HG03565 (cell line): ENCODE measurements around the gene MAP6.

ENCODE experiments used
- ATAC-seq: cut with Tn5 transposase; IDR thresholded peaks from one replicate; pipeline ENCODE4 v1.9.1; 2021; ENCODE audit warnings: mild to moderate bottlenecking, moderate library complexity; ENCODE audit not compliant: unreplicated experiment

Gene MAP6

DNA sequence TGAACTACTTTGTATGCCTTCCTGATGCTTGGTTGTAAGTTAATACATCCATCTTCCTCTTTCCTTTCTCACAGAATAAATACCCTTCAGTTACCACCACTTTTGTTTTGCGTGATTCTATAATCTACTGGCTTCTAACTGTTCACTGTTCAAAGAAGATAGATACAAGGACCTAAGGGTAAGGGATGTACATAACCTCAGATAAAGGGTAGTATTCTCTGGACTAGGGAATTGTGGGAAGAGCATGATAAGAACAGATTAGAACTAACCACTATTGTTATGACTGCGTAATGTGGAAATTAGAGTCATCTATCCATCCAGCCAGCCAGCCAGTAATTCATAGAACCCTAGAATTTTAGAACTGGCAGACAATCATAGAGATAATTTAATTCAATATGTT lies 36.4 kb downstream of the MAP6 start:
- ATAC-seq: no peak

GRCh38 chr11:75631086-75631730 lies 37.6 kb downstream of the MAP6 start:
- no peak for ATAC-seq

GRCh38 chr11:75627906-75628668 lies 40.8 kb downstream of the MAP6 start:
- no peak for ATAC-seq

DNA sequence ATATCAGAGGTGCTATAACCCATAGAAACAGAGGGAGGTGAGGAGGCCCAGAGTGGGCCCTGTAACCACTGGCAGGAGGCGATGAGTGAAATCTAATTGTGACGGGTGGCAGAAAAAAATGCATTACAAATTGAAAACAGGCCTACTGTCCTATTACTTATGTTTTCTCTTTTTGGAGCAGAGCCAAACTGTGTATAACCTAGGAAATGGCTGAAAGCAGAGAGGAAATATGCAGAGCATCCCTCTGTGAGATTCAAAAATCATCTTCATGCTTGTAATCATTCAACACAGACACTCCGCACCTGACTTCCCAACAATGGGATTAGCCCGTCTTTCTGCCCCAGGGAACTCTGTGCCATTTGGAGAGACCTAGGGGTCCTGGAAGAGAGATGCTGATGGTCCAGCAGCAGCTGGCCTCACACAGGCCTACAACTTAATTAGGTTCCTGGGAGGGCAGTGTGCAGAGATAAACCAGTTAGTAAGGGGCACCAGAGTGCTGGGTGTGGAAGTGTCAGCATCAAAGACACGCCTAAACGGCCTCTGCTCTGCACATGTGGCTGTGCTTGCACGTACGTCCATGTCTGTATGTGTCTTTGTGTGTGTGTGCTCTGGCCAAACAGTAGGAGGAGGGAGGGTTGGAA lies 41.8 kb downstream of the MAP6 start:
- no peak for ATAC-seq

DNA sequence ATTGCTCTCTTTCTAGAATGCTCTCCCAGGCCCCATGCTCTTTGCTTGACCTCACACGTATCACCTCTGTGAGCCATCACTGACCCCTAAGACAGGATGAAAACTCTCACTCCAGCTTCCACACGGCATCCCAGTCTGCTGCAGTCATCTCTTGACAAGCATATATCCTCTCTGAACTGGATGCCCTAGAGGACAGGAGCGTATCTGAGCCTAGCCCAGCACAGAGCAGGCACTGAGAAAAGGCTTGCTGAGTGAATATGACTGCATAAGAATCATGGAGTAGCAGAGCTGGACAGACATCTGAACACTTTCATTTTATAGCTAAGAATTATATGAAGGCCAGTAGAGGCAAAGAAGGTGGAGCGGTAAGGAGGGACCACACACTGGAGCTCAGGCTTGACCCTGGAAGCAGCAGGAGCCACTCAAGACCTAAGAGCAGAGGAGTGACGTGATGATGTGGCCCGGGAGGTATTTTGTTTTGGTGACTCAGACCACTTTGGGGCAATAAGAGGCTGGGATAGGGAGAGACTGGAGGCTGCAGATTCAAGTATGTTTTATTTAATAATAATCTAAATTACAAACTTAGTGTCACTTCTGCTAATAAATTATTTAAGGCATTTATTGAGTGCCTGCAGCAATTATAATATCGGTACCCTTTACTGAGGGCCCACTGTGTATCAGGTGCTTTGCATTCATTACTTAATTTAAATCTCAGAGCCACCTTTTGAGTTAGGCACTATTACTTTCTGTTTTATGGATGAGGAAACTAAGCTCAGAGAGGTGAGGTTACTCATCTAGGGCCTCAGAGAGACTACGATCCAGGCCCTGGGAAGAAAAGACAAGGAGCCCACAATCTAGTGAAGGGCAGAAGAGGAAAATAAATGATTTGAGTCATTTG lies 42.6 kb downstream of the MAP6 start:
- ATAC-seq: no peak

DNA sequence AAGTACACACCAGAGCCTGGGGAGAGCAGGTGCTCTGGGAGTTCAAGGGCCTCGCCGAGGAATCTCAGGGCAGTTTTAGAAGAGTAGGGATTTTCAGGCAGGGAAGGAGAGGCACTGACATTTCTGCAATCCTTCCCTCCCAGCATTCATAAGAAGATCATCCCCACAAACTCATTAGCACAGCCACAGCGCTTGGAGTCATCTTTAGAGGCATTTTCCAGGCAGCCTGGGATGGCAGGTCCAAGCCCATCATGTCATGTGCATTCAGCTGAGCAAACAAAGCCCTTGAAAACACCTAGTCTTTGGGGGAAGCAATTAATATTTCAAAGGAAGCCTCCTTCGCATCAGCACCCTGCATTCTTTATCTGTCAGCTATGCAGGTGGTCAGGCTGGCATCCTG lies 43.8 kb downstream of the MAP6 start:
- ATAC-seq: no peak

DNA sequence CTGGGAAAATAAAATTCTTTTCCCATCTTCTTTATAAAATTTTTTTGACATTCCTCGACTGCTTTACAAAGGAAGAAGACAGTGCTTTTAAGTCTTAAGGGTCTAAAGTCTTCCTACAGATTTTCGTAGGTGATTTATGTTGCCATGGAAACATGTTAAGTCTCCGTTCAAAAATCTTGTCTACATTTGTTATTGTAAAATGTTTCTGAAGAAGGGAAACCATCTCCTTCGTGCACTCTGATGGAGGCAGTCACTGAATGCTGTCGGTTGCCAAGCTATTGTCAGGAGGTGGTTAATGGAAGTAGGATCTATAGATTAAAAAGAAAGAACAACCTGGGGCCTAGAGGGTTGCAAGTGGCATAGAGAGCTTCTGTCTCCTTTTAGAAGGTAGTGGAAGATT lies 52.6 kb downstream of the MAP6 start:
- no peak for ATAC-seq

DNA sequence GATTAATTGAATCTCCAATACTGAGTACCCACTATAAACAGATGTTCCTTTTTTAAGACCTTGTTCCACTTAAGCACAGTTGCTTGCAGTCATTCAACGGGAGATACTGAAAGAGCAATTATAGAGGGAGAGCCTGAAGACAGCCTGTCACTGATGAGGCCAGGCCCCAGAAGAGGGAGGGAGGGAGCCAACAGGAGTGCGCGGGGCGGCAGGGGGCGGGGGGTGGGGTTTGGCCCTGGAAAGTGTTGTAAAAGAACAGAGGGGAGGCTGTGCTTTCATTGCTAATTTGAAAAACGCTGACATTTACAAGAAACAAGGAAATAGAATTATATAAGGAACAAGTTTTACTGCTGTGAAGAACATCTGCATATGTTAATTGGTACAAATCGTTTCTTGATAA lies 53.1 kb downstream of the MAP6 start:
- ATAC-seq: no peak

DNA sequence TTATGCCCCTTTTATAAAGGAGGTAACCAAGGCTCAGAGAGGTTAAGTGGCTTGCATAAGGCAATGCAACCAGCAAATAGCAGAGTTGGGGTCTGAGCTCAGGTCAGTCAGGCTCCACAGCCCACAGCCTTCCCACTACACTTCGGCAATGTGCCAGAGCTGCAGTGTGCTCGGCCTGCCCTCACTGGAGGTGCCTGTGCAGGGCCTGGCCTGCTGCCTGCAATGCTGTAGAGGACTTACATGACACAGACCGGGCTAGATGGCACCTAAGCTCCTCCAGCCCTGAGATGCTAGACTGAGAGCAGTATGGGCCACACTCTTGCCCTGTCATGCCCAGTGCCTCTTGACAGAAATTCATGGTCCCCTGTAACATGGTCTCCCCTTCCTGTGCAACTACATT lies 57.0 kb downstream of the MAP6 start:
- no peak for ATAC-seq

GRCh38 chr11:75606099-75606498 lies 62.7 kb downstream of the MAP6 start:
- ATAC-seq: no peak

GRCh38 chr11:75603791-75604736 lies 64.8 kb downstream of the MAP6 start:
- no peak for ATAC-seq

DNA sequence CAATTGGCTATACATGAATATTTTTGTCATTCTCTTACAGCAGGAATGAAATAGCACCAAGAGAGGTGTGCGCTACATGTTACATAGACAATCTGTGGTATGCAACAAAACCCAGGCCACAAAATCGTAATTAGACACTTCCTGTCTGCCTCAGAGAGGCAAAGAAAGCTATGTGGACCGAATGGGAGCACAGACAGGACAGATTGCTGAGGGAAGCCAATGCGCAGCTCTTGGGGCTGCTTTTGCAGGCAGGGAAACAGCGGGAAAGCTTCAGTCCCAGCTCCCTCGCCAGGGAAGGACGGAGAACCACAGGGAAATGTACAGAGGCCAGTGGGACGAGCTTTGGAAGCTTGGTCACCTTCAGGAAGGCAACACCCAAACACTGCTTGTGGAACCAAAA lies 65.9 kb downstream of the MAP6 start:
- ATAC-seq: no peak

- ATAC-seq: no peak
Observed at GRCh38 chr11:75601494-75601893, 67.3 kb downstream of the MAP6 start.

GRCh38 chr11:75600356-75600755 lies 68.5 kb downstream of the MAP6 start:
- ATAC-seq: no peak

DNA sequence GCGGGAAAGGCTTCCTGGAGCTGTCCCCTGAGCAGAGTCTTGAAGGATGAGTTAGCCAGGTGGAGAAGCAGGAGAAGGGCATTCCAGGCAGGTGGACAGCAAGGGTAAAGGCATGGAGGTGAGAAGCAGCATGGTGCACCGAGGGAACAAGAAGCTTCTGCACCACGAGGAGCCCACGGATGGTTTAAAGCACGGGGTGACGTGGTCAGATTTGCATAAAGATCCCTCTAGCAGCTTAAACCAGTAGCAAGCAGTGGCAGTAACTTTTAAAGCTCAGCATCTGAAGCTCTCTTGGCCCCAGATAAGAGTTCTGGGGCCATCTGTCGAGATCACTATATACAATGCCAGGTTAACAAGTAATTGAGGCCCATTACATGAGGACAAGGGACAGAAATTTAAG lies 69.9 kb downstream of the MAP6 start:
- ATAC-seq: no peak

DNA sequence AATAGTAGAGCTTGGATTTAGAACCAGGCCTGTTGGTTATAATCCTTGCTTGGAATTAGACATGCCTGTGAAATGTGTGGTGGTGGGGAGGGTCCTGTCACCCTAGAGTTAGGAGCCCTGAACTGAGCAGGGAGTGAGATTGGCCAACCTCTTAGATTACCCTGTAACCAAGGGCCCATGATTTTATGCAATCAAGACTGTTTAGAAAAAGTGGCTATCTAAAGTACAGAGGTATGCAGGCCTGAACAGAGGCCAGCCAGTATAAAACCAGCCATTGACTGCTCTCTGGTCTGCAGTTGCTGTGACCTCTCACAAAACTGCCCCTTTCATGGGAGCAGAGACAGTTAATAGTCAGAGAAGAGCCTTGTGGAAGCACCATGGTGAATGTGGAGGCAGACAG lies 70.6 kb downstream of the MAP6 start:
- ATAC-seq: no peak

DNA sequence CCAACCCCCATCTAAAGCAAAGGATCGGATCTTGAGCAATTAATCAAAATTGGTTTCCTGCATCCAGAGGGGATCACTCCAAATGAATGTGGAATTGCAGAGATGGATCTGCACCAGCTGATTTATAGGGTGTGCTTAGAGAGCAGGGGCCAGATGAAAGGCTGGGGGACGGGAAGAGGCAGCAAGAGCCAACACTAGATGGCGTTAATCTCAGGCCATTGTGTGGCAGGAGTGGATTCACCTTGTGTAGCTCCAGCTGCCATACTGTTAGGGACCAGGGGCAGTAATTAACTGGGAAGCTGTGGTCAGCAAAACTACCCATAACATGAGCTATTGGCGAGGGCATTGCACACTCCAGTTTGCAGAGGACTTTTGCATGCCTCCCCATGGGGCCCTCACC lies 71.2 kb downstream of the MAP6 start:
- no peak for ATAC-seq

DNA sequence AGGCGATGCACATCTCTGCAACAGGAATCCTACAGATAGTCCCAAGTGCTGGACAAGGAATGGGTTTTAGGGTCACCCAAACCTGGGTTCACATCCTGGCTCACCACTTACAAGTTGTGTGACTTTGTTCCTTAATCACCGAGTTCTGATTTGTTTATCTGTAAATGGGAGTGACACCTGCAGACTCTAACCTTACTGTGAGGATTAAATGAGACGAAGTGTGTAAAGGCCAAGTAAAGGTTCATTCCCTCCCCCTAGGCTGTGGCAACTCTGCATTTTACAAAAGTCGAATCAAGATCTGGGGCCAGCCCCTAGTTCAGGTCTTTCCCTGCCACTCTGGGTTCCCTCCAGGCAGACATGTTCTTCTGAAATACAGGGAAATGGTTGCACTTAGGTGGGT lies 71.9 kb downstream of the MAP6 start:
- ATAC-seq: no peak

- no peak for ATAC-seq
Observed at GRCh38 chr11:75595429-75595828, 73.4 kb downstream of the MAP6 start.

GRCh38 chr11:75594211-75594610 lies 74.6 kb downstream of the MAP6 start:
- no peak for ATAC-seq
